Osteocyte (in vitro differentiated cells): ENCODE results near the gene ABHD4. TPM values are rescaled to one million over a fixed set of nuclear protein-coding genes. Genes with fewer than 3 reads are reported as not detected.
"Not testable (repeated sequence)": the region's sequence is repeated elsewhere in the genome, so short reads cannot be mapped to it uniquely, and the experiment has no call there.

Source experiments
- DNase-seq: peaks from one replicate; pipeline ENCODE4 v3.0.0; 2021; ENCODE audit warnings: mixed read lengths; ENCODE audit not compliant: unreplicated experiment; ENCODE audit errors: extremely low spot score
- H3K27ac Mint-ChIP-seq: one replicate; pipeline ENCODE4 v1.8.0; 2021; ENCODE audit warnings: mild to moderate bottlenecking, mixed read lengths; ENCODE audit not compliant: unreplicated experiment
- H3K27me3 Mint-ChIP-seq: one replicate; pipeline ENCODE4 v1.8.0; 2021; ENCODE audit warnings: mixed read lengths; ENCODE audit not compliant: unreplicated experiment
- H3K36me3 Mint-ChIP-seq: one replicate; pipeline ENCODE4 v1.8.0; 2021; ENCODE audit warnings: mixed read lengths; ENCODE audit not compliant: unreplicated experiment
- H3K4me1 Mint-ChIP-seq: one replicate; pipeline ENCODE4 v1.8.0; 2021; ENCODE audit warnings: mixed read lengths; ENCODE audit not compliant: unreplicated experiment
- H3K4me3 Mint-ChIP-seq: one replicate; pipeline ENCODE4 v1.8.0; 2021; ENCODE audit warnings: mild to moderate bottlenecking, moderate library complexity, mixed read lengths; ENCODE audit not compliant: unreplicated experiment
- H3K9me3 Mint-ChIP-seq: one replicate; pipeline ENCODE4 v1.8.0; 2021; ENCODE audit warnings: mixed read lengths; ENCODE audit not compliant: unreplicated experiment
- CTCF ChIP-seq: fragments of 200-600 bp; sonication (generic); IDR thresholded peaks from 2 replicates; pipeline ENCODE4 v1.5.0; 2021; ENCODE audit warnings: antibody characterized with exemption, mild to moderate bottlenecking, moderate library complexity
- total RNA-seq: library from RNA; stranded (reverse); gene quantifications from 2 replicates; pipeline ENCODE4 v1.2.1, GENCODE V29; 2021

ABHD4 gene
- total RNA-seq, 1 donor from 2014 or later: 74.1 TPM

DNA sequence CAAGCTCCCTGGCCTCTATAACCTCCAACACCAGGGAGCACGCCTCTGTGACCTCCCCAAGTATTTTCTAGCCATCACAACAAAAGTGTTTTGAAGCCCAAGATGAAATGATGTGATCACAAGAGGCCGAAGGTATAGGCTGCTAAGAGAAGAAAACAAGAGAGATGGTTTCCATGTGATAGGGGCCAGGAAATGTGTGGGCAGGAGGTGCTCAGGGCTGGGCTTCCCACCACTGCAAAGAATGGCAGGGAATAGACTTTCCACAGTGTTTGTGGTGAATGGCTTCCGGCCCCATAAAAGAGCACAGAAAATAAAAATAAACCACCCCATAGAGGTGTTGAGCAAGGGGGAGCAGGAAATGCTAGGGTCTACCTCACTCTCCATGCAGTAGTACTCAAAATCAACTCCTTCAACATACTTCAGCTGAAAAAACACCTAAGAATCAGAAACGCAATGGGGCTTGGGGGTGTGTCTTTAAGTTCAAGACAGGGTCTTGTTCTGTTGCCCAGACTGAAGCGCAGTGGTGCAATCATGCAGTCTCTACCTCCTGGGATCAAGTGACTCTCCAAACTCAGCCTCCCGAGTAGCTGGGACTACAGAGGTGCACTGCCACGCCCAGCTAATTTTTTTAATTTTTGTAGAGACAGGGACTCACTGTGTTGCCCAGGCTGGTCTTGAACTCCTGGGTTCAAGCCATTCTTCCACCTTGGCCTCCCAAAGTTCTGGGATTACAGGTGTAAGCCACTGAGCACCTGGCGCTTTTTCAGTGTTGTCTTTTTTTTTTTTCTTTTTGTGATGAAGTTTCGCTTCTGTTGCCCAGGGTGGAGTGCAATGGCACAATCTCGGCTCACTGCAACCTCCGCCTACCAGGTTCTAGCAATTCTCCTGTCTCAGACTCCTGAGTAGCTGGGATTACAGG lies 36.2 kb upstream of the ABHD4 start:
- H3K27ac Mint-ChIP-seq: no peak overlapping the region
- peaks cover 8% of the 10 kb centered on the region for H3K4me1 Mint-ChIP-seq
- H3K36me3 Mint-ChIP-seq: peaks cover 18% of the 10 kb centered on the region
- no peak overlapping the region for H3K4me3 Mint-ChIP-seq
- no peaks in the 10 kb centered on the region for H3K9me3 Mint-ChIP-seq
- TF ChIP-seq CTCF: no peak
- H3K27me3 Mint-ChIP-seq: no peaks in the 10 kb centered on the region
- peak; percentile 8 for DNase-seq

DNA sequence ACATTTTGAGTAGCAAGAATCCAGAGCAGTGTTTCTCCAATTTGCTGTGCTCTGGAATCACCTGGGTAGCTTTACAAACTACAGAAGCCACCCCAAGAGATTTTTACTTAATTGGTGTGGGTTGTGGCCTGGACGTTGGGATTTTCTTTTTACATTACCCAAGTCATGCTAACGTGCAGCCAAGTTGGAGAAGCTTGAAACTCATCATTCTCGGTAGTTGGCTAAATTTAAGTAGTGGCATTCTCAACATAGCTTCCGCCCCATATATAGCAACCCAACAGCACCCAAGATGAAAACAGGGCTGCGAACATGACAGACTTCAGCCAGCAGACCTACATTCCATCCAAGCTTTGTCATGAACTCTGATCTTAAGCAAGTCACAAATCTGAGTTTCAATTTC lies 34.1 kb upstream of the ABHD4 start:
- Mint-ChIP-seq H3K27ac (no peak overlapping the region), H3K9me3 (no peaks in the 10 kb centered on the region), H3K36me3 (peaks cover 27% of the 10 kb centered on the region), H3K27me3 (no peaks in the 10 kb centered on the region), H3K4me1 (peaks cover 2% of the 10 kb centered on the region), H3K4me3 (no peak overlapping the region)
- DNase-seq: no peak
- TF ChIP-seq CTCF: no peak

DNA sequence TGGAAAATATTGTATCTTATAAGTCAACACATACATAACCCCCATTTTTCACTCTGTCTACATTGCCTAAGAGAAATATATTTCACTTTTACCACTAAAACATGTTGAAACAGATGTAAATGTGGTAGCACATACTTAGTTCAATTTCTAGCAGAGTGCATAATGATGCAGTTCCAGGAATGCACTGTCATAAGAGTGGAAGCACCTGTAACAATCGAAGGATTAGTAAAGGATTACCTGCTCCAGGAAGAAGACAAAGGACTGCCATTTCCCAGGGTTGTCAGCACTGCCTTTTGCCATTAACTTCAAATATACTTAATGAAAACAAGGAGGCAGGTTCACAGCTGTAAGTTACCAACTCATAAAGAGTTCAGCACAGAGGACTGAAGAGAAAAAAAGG lies 33.6 kb upstream of the ABHD4 start:
- Mint-ChIP-seq H3K4me1 (peaks cover under 1% of the 10 kb centered on the region), H3K27ac (no peak overlapping the region), H3K36me3 (peaks cover 27% of the 10 kb centered on the region), H3K27me3 (no peaks in the 10 kb centered on the region), H3K9me3 (no peaks in the 10 kb centered on the region), H3K4me3 (no peak overlapping the region)
- DNase-seq: no peak
- TF ChIP-seq CTCF: no peak

DNA sequence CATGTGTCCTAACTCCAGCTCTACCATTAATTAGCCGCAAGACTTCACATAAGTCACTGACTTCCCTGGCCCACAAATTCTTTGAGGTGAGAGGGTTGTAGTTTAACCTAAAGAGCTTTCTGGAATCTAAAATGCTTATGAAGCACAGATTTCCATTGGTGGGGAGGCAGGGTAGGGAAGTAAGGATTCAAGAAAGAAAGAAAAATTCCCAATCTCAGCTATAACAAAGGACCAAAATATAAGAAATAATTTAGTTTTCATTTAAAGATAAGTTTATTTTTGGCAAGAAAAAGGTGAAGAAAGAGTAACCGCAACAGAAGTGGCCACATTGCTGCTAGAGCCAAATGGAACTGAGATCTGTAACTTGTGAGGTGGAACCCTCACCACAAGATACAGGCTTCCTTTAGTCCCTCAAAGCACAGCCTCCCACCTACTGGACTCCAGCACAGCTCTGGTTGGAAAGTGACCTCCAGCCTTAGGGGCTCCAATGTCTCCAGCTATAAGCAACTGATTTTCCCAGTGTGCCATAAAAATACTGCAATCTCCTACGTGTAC lies 32.6 kb upstream of the ABHD4 start:
- H3K27ac Mint-ChIP-seq: no peak overlapping the region

DNA sequence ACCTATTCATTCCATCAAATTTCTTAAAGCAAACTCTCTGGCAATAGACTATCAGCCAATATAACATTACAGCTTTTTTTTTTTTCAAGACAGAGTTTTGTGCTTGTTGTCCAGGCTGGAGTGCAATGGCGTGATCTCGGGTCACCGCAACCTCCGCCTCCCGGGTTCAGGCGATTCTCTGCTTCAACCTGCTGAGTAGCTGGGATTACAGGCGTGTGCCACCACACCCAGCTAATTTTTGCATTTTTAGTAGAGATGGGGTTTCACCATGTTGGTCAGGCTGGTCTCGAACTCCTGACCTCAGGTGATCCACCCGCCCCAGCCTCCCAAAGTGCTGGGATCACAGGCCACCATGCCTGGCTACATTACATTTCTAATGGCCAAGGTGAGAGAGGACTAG lies 31.8 kb upstream of the ABHD4 start:
- not testable (repeated sequence) for H3K27me3 Mint-ChIP-seq, H3K4me3 Mint-ChIP-seq, H3K27ac Mint-ChIP-seq, DNase-seq, H3K9me3 Mint-ChIP-seq, H3K4me1 Mint-ChIP-seq
- H3K36me3 Mint-ChIP-seq: peaks cover 31% of the 10 kb centered on the region

More for the DNA sequence above, 32.6 kb upstream of the ABHD4 start:
- Mint-ChIP-seq H3K27me3 (no peaks in the 10 kb centered on the region), H3K36me3 (peaks cover 29% of the 10 kb centered on the region), H3K9me3 (no peaks in the 10 kb centered on the region), H3K4me1 (peaks cover 4% of the 10 kb centered on the region), H3K4me3 (no peak overlapping the region)
- TF ChIP-seq CTCF: no peak
- DNase-seq: no peak
